A549 (cell line): Measurements from ENCODE around the gene EXOC7. TPM values are rescaled to one million over a fixed set of nuclear protein-coding genes. Genes with fewer than 3 reads are reported as not detected.
"Not testable (repeated sequence)": the region's sequence is repeated elsewhere in the genome, so short reads cannot be mapped to it uniquely, and the experiment has no call there.

ENCODE experiments used
- ATAC-seq, 2 experiments: fragments of 200-7000 bp in 1 of 2; fragments of >200 bp in 1 of 2; cut with Nextera tagmentation in 1 of 2; cut with Tn5 transposase in 1 of 2; 3 replicates each; pipeline versions ENCODE4 v1.8.0 to v1.9.1; 2018 to 2020; ENCODE audit warnings: mild to moderate bottlenecking in 1 of 2, moderate library complexity in 1 of 2
- CTCF ChIA-PET: fragments of 300-600 bp; sonication (Branson Sonifier 250); formaldehyde crosslinking; extraction: SDS; loops from one replicate; lab custom pipeline; 2021; ENCODE audit warnings: antibody characterized with exemption, inconsistent platforms; lab: Yijun Ruan, JAX
- POLR2A ChIA-PET: fragments of 350-600 bp; formaldehyde crosslinking; extraction: SDS; loops from one replicate; lab custom pipeline; 2021; ENCODE audit warnings: antibody characterized with exemption, inconsistent platforms; lab: Yijun Ruan, JAX
- DNase-seq, 2 experiments: peaks; one replicate each; pipeline versions ENCODE4 v3.0.0 to v3.0.0-alpha.2; 2011 to 2016; ENCODE audit warnings: low read depth in 1 of 2, low spot score in 1 of 2
- FAIRE-seq: peaks from 2 replicates; lab custom pipeline; 2011; peaks lifted over from hg19 to GRCh38; lab: Jason Lieb, UNC
- H3K27ac ChIP-seq, 2 experiments: fragments of >200 bp; sonication (Bioruptor Twin); formaldehyde crosslinking; 3 replicates each; pipeline ENCODE4 v1.5.1; 2016 to 2017
- H3K4me1 ChIP-seq: fragments of >200 bp; sonication (Bioruptor Twin); formaldehyde crosslinking; 3 replicates; pipeline ENCODE4 v1.6.1; 2016
- H3K4me2 ChIP-seq: fragments of >200 bp; sonication (Bioruptor Twin); formaldehyde crosslinking; 3 replicates; pipeline ENCODE4 v1.6.1; 2016
- H3K4me3 ChIP-seq: fragments of >200 bp; sonication (Bioruptor Twin); formaldehyde crosslinking; 3 replicates; pipeline ENCODE4 v1.5.1; 2016
- H3K9me3 ChIP-seq: fragments of >200 bp; sonication (Bioruptor Twin); formaldehyde crosslinking; 3 replicates; pipeline ENCODE4 v1.6.1; 2016
- CEBPB ChIP-seq, 2 experiments: fragments of >200 bp in 1 of 2; sonication (Bioruptor Twin) in 1 of 2; formaldehyde crosslinking in 1 of 2; IDR thresholded peaks; 2 replicates each; pipeline ENCODE4 v1.6.1; 2012 to 2016
- CHD2 ChIP-seq: fragments of 150-350 bp; IDR thresholded peaks from 2 replicates; pipeline ENCODE4 v1.6.1; 2014; ENCODE audit warnings: low read length; ENCODE audit not compliant: partially characterized antibody
- CTCF ChIP-seq: fragments of >200 bp; sonication (Bioruptor Twin); formaldehyde crosslinking; IDR thresholded peaks from 3 replicates; pipeline ENCODE4 v1.5.1; 2016
- ESRRA ChIP-seq: fragments of 150-350 bp; IDR thresholded peaks from 2 replicates; pipeline ENCODE4 v1.6.1; 2014; ENCODE audit warnings: mild to moderate bottlenecking, low read length, borderline replicate concordance
- FOSL2 ChIP-seq, 2 experiments: fragments of 450-650 bp in 1 of 2; fragments of >200 bp in 1 of 2; sonication (Bioruptor Twin) in 1 of 2; formaldehyde crosslinking; IDR thresholded peaks; 2 replicates each; pipeline versions ENCODE4 v1.5.0 to v1.6.1; 2016 to 2020; ENCODE audit warnings: mild to moderate bottlenecking in 1 of 2, moderate library complexity in 1 of 2
- HDAC2 ChIP-seq: fragments of 200-600 bp; sonication (generic); IDR thresholded peaks from 2 replicates; pipeline ENCODE4 v1.6.1; 2016
- HOXA7 ChIP-seq: fragments of 250-450 bp; sonication (Bioruptor Pico); IDR thresholded peaks from 2 replicates; pipeline ENCODE4 v1.5.0; 2020; ENCODE audit warnings: mild to moderate bottlenecking, moderate library complexity
- HOXB13 ChIP-seq: fragments of 250-450 bp; sonication (Bioruptor Pico); IDR thresholded peaks from 2 replicates; pipeline ENCODE4 v1.5.0; 2020; ENCODE audit warnings: low read depth, mild to moderate bottlenecking, moderate library complexity
- MAZ ChIP-seq: fragments of 150-350 bp; IDR thresholded peaks from 2 replicates; pipeline ENCODE4 v1.6.1; 2014; ENCODE audit warnings: antibody characterized with exemption, low read depth, low read length, borderline replicate concordance
- NPAS2 ChIP-seq: fragments of 250-450 bp; sonication (Bioruptor Pico); IDR thresholded peaks from 2 replicates; pipeline ENCODE4 v1.8.0; 2022; ENCODE audit warnings: mild to moderate bottlenecking, moderate library complexity, borderline replicate concordance
- PHF8 ChIP-seq: fragments of 200-600 bp; sonication (generic); IDR thresholded peaks from 2 replicates; pipeline ENCODE4 v1.6.1; 2016; ENCODE audit warnings: low read depth, mild to moderate bottlenecking, antibody characterized with exemption, moderate library complexity, borderline replicate concordance
- POLR2A ChIP-seq: IDR thresholded peaks from 2 replicates; pipeline ENCODE4 v1.6.1; 2012; ENCODE audit warnings: mild to moderate bottlenecking, low read length
- RCOR1 ChIP-seq: fragments of 150-350 bp; IDR thresholded peaks from 2 replicates; pipeline ENCODE4 v1.6.1; 2014; ENCODE audit warnings: antibody characterized with exemption, low read length, low read depth
- RNF2 ChIP-seq: fragments of 200-600 bp; sonication (generic); IDR thresholded peaks from 2 replicates; pipeline ENCODE4 v1.6.1; 2016; ENCODE audit warnings: low read depth, mild to moderate bottlenecking, antibody characterized with exemption, moderate library complexity, borderline replicate concordance
- SMC3 ChIP-seq: fragments of >200 bp; sonication (Bioruptor Twin); formaldehyde crosslinking; IDR thresholded peaks from 3 replicates; pipeline ENCODE4 v1.6.1; 2018; ENCODE audit warnings: inconsistent platforms
- ZC3H11A ChIP-seq: fragments of 450-650 bp; IDR thresholded peaks from 2 replicates; pipeline ENCODE4 v1.6.1; 2014; ENCODE audit warnings: antibody characterized with exemption, mild to moderate bottlenecking
- WGBS: methylation state at CpG from one replicate; pipeline ENCODE4 v1.1.6; 2017; ENCODE audit errors: missing lambda C conversion rate; 5-methylcytosine and 5-hydroxymethylcytosine counted together
- polyA plus RNA-seq, 4 experiments: library from polyadenylated mRNA; depleted of rRNA in 3 of 4; stranded (reverse); fragments of >200 nt; fragmentation: RNase III in 1 of 4; extraction: RNeasy Plus Mini Kit Qiagen cat#74134 plus additional on column Dnase treatment in 1 of 4; gene quantifications; 2 replicates in 3 of 4; 3 replicates in 1 of 4; pipeline ENCODE4 v1.2.3, GENCODE V29; 2011 to 2017
- TF ChIP-seq, protein P1 (sequence below): fragments of 150-350 bp; IDR thresholded peaks from 2 replicates; pipeline ENCODE4 v1.6.1; 2014; ENCODE audit warnings: low read depth, mild to moderate bottlenecking, low read length
- TF ChIP-seq, protein P2 (sequence below): fragments of 250-450 bp; sonication (Bioruptor Pico); IDR thresholded peaks from 2 replicates; pipeline ENCODE4 v1.5.0; 2020; ENCODE audit warnings: low read depth, mild to moderate bottlenecking, moderate library complexity
- TF ChIP-seq, protein P3 (sequence below): fragments of 250-450 bp; sonication (Bioruptor Pico); IDR thresholded peaks from 2 replicates; pipeline ENCODE4 v1.5.0; 2021; ENCODE audit warnings: mild to moderate bottlenecking, moderate library complexity, borderline replicate concordance
- TF ChIP-seq, protein P4 (sequence below): IDR thresholded peaks from 2 replicates; pipeline ENCODE4 v1.6.1; 2012

EXOC7 gene
- polyA plus RNA-seq, 2 of the 4 experiments (the other 2 are of a cell fraction) = 64.5 to 72.3 TPM

GRCh38 chr17:76048025-76048605 lies 55.5 kb downstream of the EXOC7 start:
- Histone ChIP-seq H3K4me2 (no peak overlapping the region), H3K9me3 (no peaks in the 10 kb centered on the region), H3K4me3 (no peak overlapping the region), H3K27ac (no peak overlapping the region), H3K4me1 (no peaks in the 10 kb centered on the region)
- no peak for ATAC-seq
- WGBS = 92% methylated on average over 9 of the region's 9 CpGs
- CTCF ChIA-PET = interaction anchor here (1.0 to 23.8 kb wide), 3 partner anchors 35 to 232 kb away, joined by 4 to 357 read pairs (median 5); no protein-coding TSS in a partner anchor
- no peak for DNase-seq
- TF ChIP-seq RNF2 (no peak), NPAS2 (CRISPR knock-in tag) (no peak), HDAC2 (no peak), ZC3H11A (no peak), RCOR1 (no peak), ESRRA (no peak), HOXA7 (CRISPR knock-in tag) (no peak), SMC3 (no peak), CTCF (no peak), MAZ (no peak), PHF8 (no peak)
- TF ChIP-seq, protein P1, sequence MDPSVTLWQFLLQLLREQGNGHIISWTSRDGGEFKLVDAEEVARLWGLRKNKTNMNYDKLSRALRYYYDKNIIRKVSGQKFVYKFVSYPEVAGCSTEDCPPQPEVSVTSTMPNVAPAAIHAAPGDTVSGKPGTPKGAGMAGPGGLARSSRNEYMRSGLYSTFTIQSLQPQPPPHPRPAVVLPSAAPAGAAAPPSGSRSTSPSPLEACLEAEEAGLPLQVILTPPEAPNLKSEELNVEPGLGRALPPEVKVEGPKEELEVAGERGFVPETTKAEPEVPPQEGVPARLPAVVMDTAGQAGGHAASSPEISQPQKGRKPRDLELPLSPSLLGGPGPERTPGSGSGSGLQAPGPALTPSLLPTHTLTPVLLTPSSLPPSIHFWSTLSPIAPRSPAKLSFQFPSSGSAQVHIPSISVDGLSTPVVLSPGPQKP = no peak
- TF ChIP-seq, protein P2, sequence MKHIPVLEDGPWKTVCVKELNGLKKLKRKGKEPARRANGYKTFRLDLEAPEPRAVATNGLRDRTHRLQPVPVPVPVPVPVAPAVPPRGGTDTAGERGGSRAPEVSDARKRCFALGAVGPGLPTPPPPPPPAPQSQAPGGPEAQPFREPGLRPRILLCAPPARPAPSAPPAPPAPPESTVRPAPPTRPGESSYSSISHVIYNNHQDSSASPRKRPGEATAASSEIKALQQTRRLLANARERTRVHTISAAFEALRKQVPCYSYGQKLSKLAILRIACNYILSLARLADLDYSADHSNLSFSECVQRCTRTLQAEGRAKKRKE (CRISPR knock-in tag) = no peak
- TF ChIP-seq, protein P3, sequence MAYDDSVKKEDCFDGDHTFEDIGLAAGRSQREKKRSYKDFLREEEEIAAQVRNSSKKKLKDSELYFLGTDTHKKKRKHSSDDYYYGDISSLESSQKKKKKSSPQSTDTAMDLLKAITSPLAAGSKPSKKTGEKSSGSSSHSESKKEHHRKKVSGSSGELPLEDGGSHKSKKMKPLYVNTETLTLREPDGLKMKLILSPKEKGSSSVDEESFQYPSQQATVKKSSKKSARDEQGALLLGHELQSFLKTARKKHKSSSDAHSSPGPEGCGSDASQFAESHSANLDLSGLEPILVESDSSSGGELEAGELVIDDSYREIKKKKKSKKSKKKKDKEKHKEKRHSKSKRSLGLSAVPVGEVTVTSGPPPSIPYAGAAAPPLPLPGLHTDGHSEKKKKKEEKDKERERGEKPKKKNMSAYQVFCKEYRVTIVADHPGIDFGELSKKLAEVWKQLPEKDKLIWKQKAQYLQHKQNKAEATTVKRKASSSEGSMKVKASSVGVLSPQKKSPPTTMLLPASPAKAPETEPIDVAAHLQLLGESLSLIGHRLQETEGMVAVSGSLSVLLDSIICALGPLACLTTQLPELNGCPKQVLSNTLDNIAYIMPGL (CRISPR knock-in tag) = no peak
- TF ChIP-seq, all 56 proteins: peak for 0
- POLR2A ChIA-PET = no interaction called here
- FAIRE-seq = no peak

- Histone ChIP-seq H3K4me1 (no peaks in the 10 kb centered on the region), H3K4me3 (no peak overlapping the region), H3K4me2 (no peak overlapping the region), H3K9me3 (no peaks in the 10 kb centered on the region), H3K27ac (no peak overlapping the region)
- ChIA-PET CTCF (interaction anchor here (0.8 to 23.8 kb wide), 7 partner anchors 12 to 340 kb away, joined by 3 to 357 read pairs (median 4); no protein-coding TSS in a partner anchor), POLR2A (no interaction called here)
- no peak for ATAC-seq
- 98% methylated on average over 8 of the region's 8 CpGs for WGBS
- no peak for DNase-seq
- TF ChIP-seq POLR2A (no peak), SMC3 (no peak), HOXB13 (no peak), FOSL2 (IDR thresholded peaks at IDR 0.05) (no peak), FOSL2 (CRISPR knock-in tag; IDR thresholded peaks at IDR 0.05) (no peak), CEBPB (IDR thresholded peaks at IDR 0.05) (no peak), MAZ (no peak), CHD2 (no peak)
- TF ChIP-seq, protein P4, sequence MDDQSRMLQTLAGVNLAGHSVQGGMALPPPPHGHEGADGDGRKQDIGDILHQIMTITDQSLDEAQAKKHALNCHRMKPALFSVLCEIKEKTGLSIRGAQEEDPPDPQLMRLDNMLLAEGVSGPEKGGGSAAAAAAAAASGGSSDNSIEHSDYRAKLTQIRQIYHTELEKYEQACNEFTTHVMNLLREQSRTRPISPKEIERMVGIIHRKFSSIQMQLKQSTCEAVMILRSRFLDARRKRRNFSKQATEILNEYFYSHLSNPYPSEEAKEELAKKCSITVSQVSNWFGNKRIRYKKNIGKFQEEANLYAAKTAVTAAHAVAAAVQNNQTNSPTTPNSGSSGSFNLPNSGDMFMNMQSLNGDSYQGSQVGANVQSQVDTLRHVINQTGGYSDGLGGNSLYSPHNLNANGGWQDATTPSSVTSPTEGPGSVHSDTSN = no peak
- TF ChIP-seq, protein P3 (CRISPR knock-in tag) = no peak
- no peak for FAIRE-seq
These were observed 57.5 kb downstream of the EXOC7 start for GRCh38 chr17:76046064-76046463.

GRCh38 chr17:76044475-76045007 lies 59.0 kb downstream of the EXOC7 start:
- H3K4me1 ChIP-seq, POLR2A ChIA-PET, ATAC-seq, H3K9me3 ChIP-seq, DNase-seq, H3K27ac ChIP-seq, H3K4me3 ChIP-seq, H3K4me2 ChIP-seq, FAIRE-seq: not testable (repeated sequence)
- CTCF ChIA-PET = interaction anchor here (1.6 to 23.8 kb wide), 2 partner anchors 17 to 31 kb away, joined by 3 to 357 read pairs; partner anchors contain the start of gene EVPL
- 92% methylated on average over 11 of the region's 11 CpGs for WGBS

DNA sequence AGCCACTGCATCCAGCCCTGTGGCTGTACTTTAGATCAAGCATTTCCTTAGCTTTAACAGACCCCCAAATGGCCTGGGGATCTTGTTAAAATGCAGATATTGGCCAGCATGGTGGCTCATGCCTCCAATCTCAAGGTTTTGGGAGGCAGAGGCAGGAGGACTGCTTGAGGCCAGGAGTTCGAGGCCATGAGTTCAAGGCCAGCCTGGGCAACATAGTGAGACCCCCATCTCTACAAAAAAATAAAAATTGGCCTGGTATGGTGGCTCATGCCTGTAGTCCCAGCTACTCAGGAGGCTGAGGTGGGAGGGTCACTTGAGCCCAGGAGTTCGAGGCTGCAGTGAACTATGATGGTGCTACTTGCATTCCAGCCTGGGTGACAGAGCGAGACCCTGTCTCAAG lies 60.7 kb downstream of the EXOC7 start:
- H3K9me3 ChIP-seq, H3K27ac ChIP-seq, ATAC-seq, H3K4me3 ChIP-seq, H3K4me1 ChIP-seq, H3K4me2 ChIP-seq, POLR2A ChIA-PET, DNase-seq, FAIRE-seq: not testable (repeated sequence)
- CTCF ChIA-PET = interaction anchor here (0.6 to 23.8 kb wide), 12 partner anchors 8 to 355 kb away, joined by 3 to 357 read pairs (median 3); partner anchors contain the start of genes CDK3 and EVPL
- WGBS = 89% methylated on average over 3 of the region's 3 CpGs
